ENCODE measurements around the gene HOTAIR.
A peak's percentile ranks its signal among the peaks of the same experiment; 100 is the strongest.

The HOTAIR gene

GRCh38 chr12:53959314-53959713 lies 15.4 kb downstream of the HOTAIR start:
- DNase-seq = no peak

GRCh38 chr12:53958128-53958527 lies 16.6 kb downstream of the HOTAIR start:
- DNase-seq = no peak

DNA sequence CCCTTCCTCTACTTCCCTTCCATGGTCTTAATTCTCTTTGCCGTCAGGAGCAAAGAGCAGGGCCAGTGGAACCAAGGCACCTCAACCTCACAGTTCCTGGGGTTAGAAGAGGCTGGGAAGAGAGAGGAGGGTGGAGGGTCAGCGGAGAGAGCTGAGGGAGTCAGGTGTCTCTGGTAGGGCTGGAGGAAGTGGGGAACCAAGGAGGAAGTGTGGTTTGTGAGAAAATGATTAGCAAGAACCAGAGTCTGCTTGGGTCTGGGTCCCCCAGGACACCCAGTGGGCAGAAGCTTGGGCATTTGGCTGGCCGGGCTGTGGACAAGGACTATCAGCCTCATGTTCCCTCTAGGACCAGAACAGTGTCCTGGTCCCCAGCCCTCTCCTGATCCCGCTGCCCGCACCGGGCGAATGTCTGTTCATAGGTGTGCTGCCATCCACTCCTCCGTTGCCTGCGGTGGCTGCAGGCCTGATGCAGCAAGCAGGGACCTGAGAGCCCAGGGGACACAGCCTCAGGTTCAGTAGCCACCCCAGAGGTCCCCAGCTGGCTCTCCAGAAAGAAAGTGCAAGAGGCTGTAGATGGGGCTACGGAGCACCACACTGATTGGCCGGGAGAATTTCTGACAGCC lies 17.7 kb downstream of the HOTAIR start:
- DNase-seq = no peak

- no peak for DNase-seq
These were observed 18.4 kb downstream of the HOTAIR start for GRCh38 chr12:53956251-53956887.

- no peak for DNase-seq
These were observed 18.9 kb downstream of the HOTAIR start for GRCh38 chr12:53955776-53956250.

DNA sequence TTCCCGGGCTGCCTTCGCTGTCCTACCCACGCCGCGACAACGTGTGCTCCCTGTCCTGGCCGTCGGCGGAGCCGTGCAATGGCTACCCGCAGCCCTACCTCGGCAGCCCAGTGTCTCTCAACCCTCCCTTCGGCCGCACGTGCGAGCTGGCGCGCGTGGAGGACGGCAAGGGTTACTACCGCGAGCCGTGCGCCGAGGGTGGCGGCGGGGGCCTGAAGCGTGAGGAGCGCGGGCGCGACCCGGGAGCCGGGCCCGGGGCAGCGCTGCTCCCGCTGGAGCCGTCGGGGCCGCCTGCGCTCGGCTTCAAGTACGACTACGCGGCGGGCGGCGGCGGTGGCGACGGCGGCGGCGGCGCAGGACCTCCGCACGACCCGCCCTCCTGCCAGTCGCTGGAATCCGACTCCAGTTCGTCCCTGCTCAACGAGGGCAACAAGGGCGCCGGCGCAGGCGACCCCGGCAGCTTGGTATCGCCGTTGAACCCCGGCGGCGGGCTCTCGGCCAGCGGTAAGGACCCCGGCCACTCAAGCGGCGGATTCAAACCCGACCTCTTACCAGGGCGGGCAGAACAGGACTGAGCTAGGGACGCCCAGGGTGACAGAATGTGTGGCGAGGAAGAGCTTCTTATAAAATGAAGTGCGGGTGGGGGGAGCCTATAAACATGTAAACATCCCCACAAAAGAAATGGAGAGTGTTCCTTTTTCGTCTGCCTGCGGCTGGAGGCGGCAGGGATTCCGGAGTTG lies 19.5 kb downstream of the HOTAIR start:
- DNase-seq = no peak

- DNase-seq = no peak
These were observed 20.1 kb downstream of the HOTAIR start, which contains the start of gene HOXC12 for GRCh38 chr12:53954694-53955035. HOXC12 (plus strand) TSS chr12:53954903; CDS start chr12:53954930, 27 bp downstream.

- no peak for DNase-seq
These were observed 20.7 kb downstream of the HOTAIR start for GRCh38 chr12:53953831-53954693.

DNA sequence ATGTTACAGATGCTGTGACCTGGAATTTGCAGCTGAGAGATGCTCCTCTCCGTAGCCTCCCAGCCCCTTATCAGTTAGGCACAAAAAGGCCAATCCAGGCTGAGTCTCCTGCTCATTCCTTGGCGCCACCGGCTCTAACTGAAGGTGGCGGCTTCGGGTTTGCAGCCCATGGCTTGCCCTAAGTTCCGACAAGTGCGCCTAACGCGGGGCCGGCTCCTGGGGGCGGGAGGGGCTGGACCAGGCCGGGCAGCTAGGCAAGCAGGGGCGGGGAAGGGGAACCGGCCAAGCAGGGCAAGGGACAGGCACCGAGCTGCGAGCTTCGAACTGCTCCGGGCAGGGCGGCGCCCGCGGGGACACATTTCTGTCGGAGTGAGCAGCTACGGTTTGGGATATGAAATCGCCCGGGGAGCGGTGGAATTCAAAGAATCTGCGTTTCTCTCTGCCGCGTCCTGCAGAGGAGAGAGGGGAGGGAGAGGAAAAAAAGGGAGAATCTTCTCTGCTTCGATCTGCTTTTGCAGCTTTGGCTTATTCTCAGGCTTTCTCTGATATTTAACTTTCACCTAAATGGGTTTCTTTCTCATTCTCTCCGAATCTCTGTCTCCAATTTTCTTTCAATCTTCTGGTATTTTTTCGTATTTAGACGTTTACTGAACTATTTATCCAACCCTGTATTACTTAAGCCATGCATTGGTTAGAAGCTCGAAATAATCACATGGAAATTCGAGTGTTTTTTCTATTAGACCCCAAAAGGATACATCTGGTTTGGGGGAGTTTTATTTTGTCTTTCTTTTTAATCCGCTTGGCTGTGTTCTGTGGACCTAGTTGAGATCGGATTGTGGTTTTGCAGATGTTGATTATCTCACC lies 21.7 kb downstream of the HOTAIR start:
- peak; percentile 39 for DNase-seq

GRCh38 chr12:53952335-53952694 lies 22.4 kb downstream of the HOTAIR start:
- no peak for DNase-seq

GRCh38 chr12:53951577-53952334 lies 23.0 kb downstream of the HOTAIR start:
- DNase-seq = no peak

DNA sequence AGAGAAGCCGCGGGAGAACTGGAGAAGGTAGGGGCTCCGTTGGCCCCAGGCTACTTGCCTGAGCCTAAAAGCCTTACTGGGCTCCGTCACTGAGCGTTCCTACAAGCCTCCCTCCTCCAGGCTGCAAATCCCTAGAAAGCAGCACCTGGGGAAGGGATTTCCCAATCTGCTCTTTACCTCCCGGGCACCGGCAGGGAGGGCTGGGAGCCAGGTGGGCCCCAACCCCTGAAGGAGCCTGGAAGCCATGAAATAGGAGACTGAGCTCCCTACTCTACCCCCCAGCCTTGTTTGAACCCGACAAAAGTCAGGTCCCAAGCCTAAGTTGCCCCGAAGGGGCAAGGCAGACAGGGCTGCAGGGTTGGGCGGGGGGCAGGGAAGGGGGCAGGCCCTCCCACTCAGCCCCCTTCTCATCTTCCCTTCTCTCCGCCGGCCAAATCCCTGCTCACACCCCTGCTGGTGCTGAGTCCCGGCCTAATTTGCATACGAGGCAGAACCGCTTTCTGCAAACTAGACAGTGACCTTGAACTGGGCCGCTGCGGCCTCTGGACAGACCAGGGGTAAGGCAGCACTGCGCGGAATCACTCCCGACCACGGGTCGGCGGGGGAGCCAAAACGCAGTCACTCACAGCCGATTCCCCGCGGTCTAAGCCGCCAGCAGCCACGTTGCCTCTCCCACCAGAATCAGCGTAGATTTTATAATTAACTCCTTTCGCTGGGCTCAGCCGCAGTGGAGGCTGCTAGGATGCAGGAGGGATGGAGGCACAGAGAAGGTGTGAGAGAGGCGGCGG lies 23.8 kb downstream of the HOTAIR start:
- no peak for DNase-seq

DNA sequence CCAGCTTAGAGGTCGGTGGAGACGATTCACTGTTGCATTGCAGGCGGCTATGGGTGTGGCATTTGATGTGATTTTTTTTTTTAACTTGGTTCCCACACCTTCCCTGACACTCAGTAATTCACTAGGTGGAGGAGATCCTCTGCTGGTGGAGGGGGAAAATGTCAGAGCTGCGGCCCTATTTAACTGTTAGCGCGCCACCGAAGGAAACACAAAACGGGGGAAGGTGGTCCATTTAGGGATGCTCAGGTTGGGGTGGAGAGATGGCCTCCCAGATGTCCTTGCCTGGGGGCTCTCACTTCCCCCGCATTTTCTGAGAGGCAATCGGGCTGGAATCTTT lies 24.3 kb downstream of the HOTAIR start:
- no peak for DNase-seq

GRCh38 chr12:53949631-53950436 lies 24.9 kb downstream of the HOTAIR start:
- DNase-seq = no peak

GRCh38 chr12:53948650-53949593 lies 25.8 kb downstream of the HOTAIR start:
- no peak for DNase-seq

DNA sequence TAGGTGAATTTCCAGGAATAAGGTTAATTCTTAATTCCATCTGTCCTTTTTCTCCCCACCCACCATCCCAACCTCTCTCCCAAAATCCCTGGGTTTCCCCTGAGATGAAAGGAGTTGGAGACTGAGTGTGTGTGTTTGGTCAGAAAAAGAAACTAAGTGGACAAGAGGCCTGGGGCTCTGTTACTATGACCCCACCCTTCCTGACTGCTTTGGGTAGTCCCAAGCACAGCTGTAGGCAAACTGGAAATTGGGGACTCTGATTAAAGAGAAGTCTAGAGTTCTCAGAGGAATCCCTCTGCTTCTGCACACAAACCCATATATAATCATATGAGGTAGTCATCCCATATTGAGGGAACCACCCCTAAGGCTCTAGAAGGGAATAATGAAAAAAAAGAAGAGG lies 27.0 kb downstream of the HOTAIR start:
- DNase-seq = no peak

DNA sequence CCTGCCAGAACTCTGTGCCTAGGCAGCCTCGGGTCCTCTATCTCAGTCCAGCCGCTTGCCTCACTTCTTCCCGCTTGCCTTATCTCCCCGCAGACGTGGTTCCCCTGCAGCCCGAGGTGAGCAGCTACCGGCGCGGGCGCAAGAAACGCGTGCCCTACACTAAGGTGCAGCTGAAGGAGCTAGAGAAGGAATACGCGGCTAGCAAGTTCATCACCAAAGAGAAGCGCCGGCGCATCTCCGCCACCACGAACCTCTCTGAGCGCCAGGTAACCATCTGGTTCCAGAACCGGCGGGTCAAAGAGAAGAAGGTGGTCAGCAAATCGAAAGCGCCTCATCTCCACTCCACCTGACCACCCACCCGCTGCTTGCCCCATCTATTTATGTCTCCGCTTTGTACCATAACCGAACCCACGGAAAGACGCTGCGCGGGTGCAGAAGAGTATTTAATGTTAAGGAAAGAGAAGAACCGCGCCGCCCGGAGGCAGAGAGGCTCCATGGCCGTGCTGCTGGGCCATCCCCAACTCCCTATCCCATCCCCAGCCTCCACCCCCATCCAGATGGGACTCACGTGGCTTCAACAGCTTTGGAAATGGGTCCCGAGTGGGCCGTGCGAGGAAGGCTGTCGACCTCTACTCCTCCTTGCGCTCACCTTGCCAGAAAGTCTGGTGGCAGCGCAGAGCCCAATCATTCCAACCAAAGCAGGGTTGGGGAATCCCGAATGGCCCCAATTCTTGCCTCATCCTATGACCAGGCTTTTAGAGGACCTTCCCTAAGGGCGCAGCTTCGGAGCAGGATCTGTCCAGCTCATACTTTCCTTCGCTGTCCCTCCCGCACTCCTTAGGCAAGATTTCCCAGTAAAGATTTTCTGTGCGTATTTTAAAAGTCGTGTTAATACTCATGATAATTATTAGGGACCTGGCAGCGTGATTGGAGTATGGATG lies 29.6 kb downstream of the HOTAIR start:
- no peak for DNase-seq

Measured in fibroblast of skin of abdomen (primary cell).